Measurements from ENCODE around the gene KCP.

DNA sequence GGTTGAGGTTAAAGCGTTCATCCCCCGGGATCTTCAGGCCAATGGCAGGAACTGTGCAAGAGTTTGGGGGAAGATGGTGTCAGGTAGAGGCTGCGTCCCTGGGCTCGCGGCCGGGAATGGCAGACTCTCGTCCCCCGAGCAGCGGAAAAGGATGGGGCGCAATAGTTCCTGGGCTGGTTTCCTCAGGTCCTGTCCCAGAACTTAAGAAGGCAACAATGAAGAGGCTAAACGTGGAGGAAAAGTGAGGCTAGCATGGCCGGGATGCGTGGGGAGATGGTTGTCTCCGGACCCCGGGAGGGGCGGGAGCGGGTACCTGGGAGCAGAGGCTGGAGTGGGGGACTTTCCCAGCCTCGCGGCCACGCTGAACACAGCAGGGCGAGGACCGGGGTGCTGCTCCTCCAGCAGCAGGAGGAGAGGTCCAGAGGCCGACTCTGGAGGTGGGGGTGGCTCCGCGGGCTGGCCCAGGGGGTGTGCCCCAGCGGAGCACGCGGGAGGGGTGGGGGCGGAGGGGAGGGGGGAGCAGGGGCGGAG, 28.1 kb upstream of the KCP start:
- TF ChIP-seq, protein P1, sequence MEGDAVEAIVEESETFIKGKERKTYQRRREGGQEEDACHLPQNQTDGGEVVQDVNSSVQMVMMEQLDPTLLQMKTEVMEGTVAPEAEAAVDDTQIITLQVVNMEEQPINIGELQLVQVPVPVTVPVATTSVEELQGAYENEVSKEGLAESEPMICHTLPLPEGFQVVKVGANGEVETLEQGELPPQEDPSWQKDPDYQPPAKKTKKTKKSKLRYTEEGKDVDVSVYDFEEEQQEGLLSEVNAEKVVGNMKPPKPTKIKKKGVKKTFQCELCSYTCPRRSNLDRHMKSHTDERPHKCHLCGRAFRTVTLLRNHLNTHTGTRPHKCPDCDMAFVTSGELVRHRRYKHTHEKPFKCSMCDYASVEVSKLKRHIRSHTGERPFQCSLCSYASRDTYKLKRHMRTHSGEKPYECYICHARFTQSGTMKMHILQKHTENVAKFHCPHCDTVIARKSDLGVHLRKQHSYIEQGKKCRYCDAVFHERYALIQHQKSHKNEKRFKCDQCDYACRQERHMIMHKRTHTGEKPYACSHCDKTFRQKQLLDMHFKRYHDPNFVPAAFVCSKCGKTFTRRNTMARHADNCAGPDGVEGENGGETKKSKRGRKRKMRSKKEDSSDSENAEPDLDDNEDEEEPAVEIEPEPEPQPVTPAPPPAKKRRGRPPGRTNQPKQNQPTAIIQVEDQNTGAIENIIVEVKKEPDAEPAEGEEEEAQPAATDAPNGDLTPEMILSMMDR (IDR thresholded peaks at IDR 0.05) = no peak
- TF ChIP-seq POLR2A (IDR thresholded peaks at IDR 0.05) = no peak
